HL-60 (cell line): ENCODE data around the gene MED17.

Experiments used
- CTCF ChIP-seq: IDR thresholded peaks from one replicate; pipeline ENCODE4 v1.5.1; 2011; ENCODE audit warnings: low read length, control low read depth, inconsistent platforms; ENCODE audit not compliant: insufficient read depth
- GABPA ChIP-seq: IDR thresholded peaks from 2 replicates; pipeline ENCODE4 v1.6.1; 2012; ENCODE audit warnings: low read depth
- POLR2AphosphoS5 ChIP-seq: IDR thresholded peaks from 2 replicates; pipeline ENCODE4 v1.6.1; 2012; ENCODE audit warnings: low read depth

GRCh38 chr11:93827363-93827762 lies 43.3 kb downstream of the MED17 start:
- TF ChIP-seq CTCF (no peak), GABPA (no peak), POLR2AphosphoS5 (no peak)
